HepG2 (cell line): ENCODE measurements around the gene ZFP69B. TPM values are rescaled to one million over a fixed set of nuclear protein-coding genes. Genes with fewer than 3 reads are reported as not detected.

Experiments used
- ATAC-seq: fragments of 200-7000 bp; cut with Tn5 transposase; 3 replicates; pipeline ENCODE4 v1.9.1; 2020; ENCODE audit warnings: mild to moderate bottlenecking, moderate library complexity
- BruUV-seq: library from RNA; stranded (reverse); fragments of 400-500 nt; replicated peaks from 2 replicates; lab custom pipeline; 2021; lab: Mats Ljungman, UMichigan
- CTCF ChIA-PET: fragments of 300-600 bp; formaldehyde crosslinking; extraction: SDS; loops from one replicate; lab custom pipeline; 2021; ENCODE audit warnings: low total read pairs, inconsistent platforms, low intra/inter-chr PET ratio; lab: Yijun Ruan, JAX
- POLR2A ChIA-PET: fragments of 350-600 bp; sonication (Branson Sonifier 250); formaldehyde crosslinking; loops from one replicate; lab custom pipeline; 2020; ENCODE audit warnings: antibody characterized with exemption, inconsistent platforms; lab: Yijun Ruan, JAX
- DNase-seq: peaks from one replicate; pipeline ENCODE4 v3.0.0-alpha.2; 2015; ENCODE audit warnings: low spot score
- FAIRE-seq: peaks from 3 replicates; lab custom pipeline; 2011; peaks lifted over from hg19 to GRCh38; lab: Jason Lieb, UNC
- H2AFZ ChIP-seq: one replicate; pipeline ENCODE4 v1.6.1; 2011; ENCODE audit warnings: low read length, inconsistent platforms
- H3K27ac ChIP-seq: fragments of 300-600 bp; 3 replicates; pipeline ENCODE4 v1.8.0; 2011; ENCODE audit warnings: mixed run types, mild to moderate bottlenecking, mixed read lengths, low read length, inconsistent platforms; ENCODE audit not compliant: insufficient read depth; ENCODE audit errors: extremely low read length
- H3K27me3 ChIP-seq, 2 experiments: fragments of 200-600 bp in 1 of 2; 2 replicates in 1 of 2; 3 replicates in 1 of 2; pipeline versions ENCODE4 v1.6.0 to v1.8.0; 2011; ENCODE audit warnings: low read length in 2 of 2, mild to moderate bottlenecking in 2 of 2, moderate library complexity in 2 of 2, inconsistent platforms in 1 of 2; ENCODE audit not compliant: insufficient read depth in 2 of 2, control insufficient read depth in 1 of 2
- H3K36me3 ChIP-seq, 2 experiments: fragments of 200-600 bp in 1 of 2; replicated peaks in 1 of 2; 2 replicates in 1 of 2; 3 replicates in 1 of 2; pipeline versions ENCODE4 v1.5.1 to v1.8.0; 2011; ENCODE audit warnings: low read length in 2 of 2, inconsistent platforms in 1 of 2; ENCODE audit not compliant: insufficient read depth in 2 of 2, control insufficient read depth in 1 of 2
- H3K4me1 ChIP-seq: 2 replicates; pipeline ENCODE4 v1.5.1; 2012; ENCODE audit warnings: low read length, inconsistent platforms; ENCODE audit not compliant: insufficient read depth
- H3K4me2 ChIP-seq: 2 replicates; pipeline ENCODE4 v1.6.0; 2011; ENCODE audit warnings: low read depth, low read length, inconsistent platforms
- H3K4me3 ChIP-seq, 3 experiments: fragments of 200-600 bp in 1 of 3; sonication (generic), shearing (Covaris generic) in 1 of 3; replicated peaks in 1 of 3; 2 replicates each; pipeline ENCODE4 v1.5.1; 2011 to 2016; ENCODE audit warnings: low read length in 3 of 3, inconsistent platforms in 2 of 3, low read depth in 2 of 3, mild to moderate bottlenecking in 2 of 3, control low read depth in 1 of 3, mixed read lengths in 1 of 3; ENCODE audit not compliant: insufficient read depth in 1 of 3
- H3K79me2 ChIP-seq: one replicate; pipeline ENCODE4 v1.6.1; 2011; ENCODE audit warnings: low read length, inconsistent platforms; ENCODE audit not compliant: insufficient read depth
- H3K9ac ChIP-seq: 2 replicates; pipeline ENCODE4 v1.6.0; 2011; ENCODE audit warnings: mild to moderate bottlenecking, low read depth, low read length, inconsistent platforms; ENCODE audit not compliant: insufficient read depth
- H3K9me3 ChIP-seq: 2 replicates; pipeline ENCODE4 v1.5.1; 2012; ENCODE audit warnings: mild to moderate bottlenecking, low read length
- H4K20me1 ChIP-seq: 2 replicates; pipeline ENCODE4 v1.6.0; 2011; ENCODE audit warnings: inconsistent platforms, mild to moderate bottlenecking, low read length, moderate library complexity; ENCODE audit not compliant: insufficient read depth
- CBX5 ChIP-seq: sonication (generic); formaldehyde crosslinking; IDR thresholded peaks from 2 replicates; pipeline ENCODE4 v1.4.0; 2020; ENCODE audit warnings: missing genetic modification reagents, borderline replicate concordance
- JUND ChIP-seq: sonication (generic); formaldehyde crosslinking; IDR thresholded peaks from 2 replicates; pipeline ENCODE4 v1.8.0; 2022; ENCODE audit warnings: mild to moderate bottlenecking, missing genetic modification reagents
- ZNF274 ChIP-seq: sonication (generic); formaldehyde crosslinking; IDR thresholded peaks from 2 replicates; pipeline ENCODE4 v1.5.1; 2020; ENCODE audit warnings: mild to moderate bottlenecking, missing genetic modification reagents
- ZNF280D ChIP-seq: sonication (generic); formaldehyde crosslinking; IDR thresholded peaks from 2 replicates; pipeline ENCODE4 v1.5.1; 2020; ENCODE audit warnings: mild to moderate bottlenecking, missing genetic modification reagents
- WGBS: methylation state at CpG from one replicate; pipeline ENCODE4 v1.1.6; 2017; ENCODE audit warnings: low lambda C conversion rate; 5-methylcytosine and 5-hydroxymethylcytosine counted together
- in situ Hi-C: cut with HindIII; loops from 2 replicates; pipeline ENCODE4 v1.10.0; 2017; ENCODE audit warnings: low pct_unique_long_range_greater_than_20kb; ENCODE audit not compliant: extremely low pct_ligation_motif_present
- intact Hi-C: fragments of 100-400 bp; cut with micrococcal nuclease; formaldehyde crosslinking; loops from one replicate; pipeline ENCODE4 v1.10.0; 2022; ENCODE audit not compliant: unreplicated experiment
- polyA plus RNA-seq, 8 experiments: library from polyadenylated mRNA; depleted of rRNA in 3 of 8; stranded (reverse) in 7 of 8; unstranded in 1 of 8; fragments of >200 nt; fragmentation: Illumina TruSeq in 4 of 8; extraction: Trizol in 4 of 8; gene quantifications; 2 replicates each; pipeline versions ENCODE4 v1.2.1 to v1.2.3, GENCODE V29; 2011 to 2016; ENCODE audit warnings: low read depth in 4 of 8, missing spikeins in 1 of 8, mixed read lengths in 1 of 8; ENCODE audit not compliant: insufficient read depth in 1 of 8
- total RNA-seq, 5 experiments: library from RNA; depleted of rRNA; stranded (reverse); fragments of >200 nt; fragmentation: Illumina TruSeq; extraction: Trizol; gene quantifications; 2 replicates each; pipeline ENCODE4 v1.2.3, GENCODE V29; 2016; ENCODE audit warnings: low read depth in 1 of 5
- TF ChIP-seq, protein P1 (sequence below): sonication (generic); IDR thresholded peaks from 2 replicates; pipeline ENCODE4 v1.6.1; 2016; ENCODE audit warnings: low read depth, borderline replicate concordance

Gene ZFP69B
- total and polyA plus RNA-seq, 2 of the 13 experiments (the other 11 are each of a cell fraction or from before 2014, with no cell fraction given), result 4.6 to 7.7 TPM

- no TSS peak for BruUV-seq
- Histone ChIP-seq H3K27ac (no peak overlapping the region), H3K4me3 (no peak overlapping the region), H3K4me2 (no peak overlapping the region), H4K20me1 (no peaks in the 10 kb centered on the region), H3K79me2 (no peaks in the 10 kb centered on the region), H3K9ac (no peak overlapping the region), H3K36me3 (peaks cover 4 to 45% of the 10 kb centered on the region in 2 experiments; a peak in 4 of 5 replicates), H3K27me3 (no peaks in the 10 kb centered on the region), H2AFZ (no peak overlapping the region), H3K4me1 (no peaks in the 10 kb centered on the region), H3K9me3 (peaks cover 99% of the 10 kb centered on the region)
- TF ChIP-seq, protein P1, sequence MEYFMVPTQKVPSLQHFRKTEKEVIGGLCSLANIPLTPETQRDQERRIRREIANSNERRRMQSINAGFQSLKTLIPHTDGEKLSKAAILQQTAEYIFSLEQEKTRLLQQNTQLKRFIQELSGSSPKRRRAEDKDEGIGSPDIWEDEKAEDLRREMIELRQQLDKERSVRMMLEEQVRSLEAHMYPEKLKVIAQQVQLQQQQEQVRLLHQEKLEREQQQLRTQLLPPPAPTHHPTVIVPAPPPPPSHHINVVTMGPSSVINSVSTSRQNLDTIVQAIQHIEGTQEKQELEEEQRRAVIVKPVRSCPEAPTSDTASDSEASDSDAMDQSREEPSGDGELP, result no peak
- no peak for TF ChIP-seq JUND
- TF ChIP-seq ZNF274 (CRISPR knock-in tag), result peak; percentile 100
- TF ChIP-seq CBX5 (CRISPR knock-in tag), result 0 out of 2 replicates have a peak, but pooled peaks have one; percentile 19
- peak; percentile 65; the same call in 1 of the 2 replicates for TF ChIP-seq ZNF280D (CRISPR knock-in tag)
- intact Hi-C loops, result no loop called here
- CTCF ChIA-PET, result no interaction called here
- WGBS, result 92% methylated on average over 3 of the region's 3 CpGs
- no peak for FAIRE-seq
- no peak for ATAC-seq
- in situ Hi-C loops, result no loop called here
- no peak for DNase-seq
- POLR2A ChIA-PET, result no interaction called here
Measured at GRCh38 chr1:40462956-40463590, 12.8 kb downstream of the ZFP69B start.
